HL-60 (cell line): ENCODE data around the gene PLIN3.
"Not testable (repeated sequence)": the region's sequence is repeated elsewhere in the genome, so short reads cannot be mapped to it uniquely, and the experiment has no call there.

Experiments
- DNase-seq, 2 experiments: peaks; one replicate each; pipeline ENCODE4 v3.0.0-alpha.2; 2010 to 2020; ENCODE audit warnings: low read depth in 1 of 2, low spot score in 1 of 2
- H3K27ac ChIP-seq: fragments of 250-450 bp; sonication (Bioruptor Pico); replicated peaks from 2 replicates; pipeline ENCODE4 v1.5.1; 2020; ENCODE audit warnings: mild to moderate bottlenecking, moderate library complexity
- H3K27me3 ChIP-seq: fragments of 250-450 bp; sonication (Bioruptor Pico); 2 replicates; pipeline ENCODE4 v1.5.1; 2021; ENCODE audit warnings: mild to moderate bottlenecking, moderate library complexity; ENCODE audit not compliant: insufficient read depth, poor library complexity, severe bottlenecking
- H3K4me3 ChIP-seq: replicated peaks from 2 replicates; pipeline ENCODE4 v1.5.1; 2011; ENCODE audit warnings: mild to moderate bottlenecking, control low read depth, low read length; ENCODE audit not compliant: insufficient read depth
- CTCF ChIP-seq: IDR thresholded peaks from one replicate; pipeline ENCODE4 v1.5.1; 2011; ENCODE audit warnings: low read length, control low read depth, inconsistent platforms; ENCODE audit not compliant: insufficient read depth
- GABPA ChIP-seq: IDR thresholded peaks from 2 replicates; pipeline ENCODE4 v1.6.1; 2012; ENCODE audit warnings: low read depth
- POLR2AphosphoS5 ChIP-seq: IDR thresholded peaks from 2 replicates; pipeline ENCODE4 v1.6.1; 2012; ENCODE audit warnings: low read depth
- REST ChIP-seq: IDR thresholded peaks from 2 replicates; pipeline ENCODE4 v1.6.1; 2012; ENCODE audit warnings: low read depth; ENCODE audit not compliant: insufficient replicate concordance
- SPI1 ChIP-seq: IDR thresholded peaks from 2 replicates; pipeline ENCODE4 v1.6.1; 2012; ENCODE audit warnings: low read depth, mild to moderate bottlenecking, borderline replicate concordance

Gene PLIN3

GRCh38 chr19:4792866-4793195 lies 74.6 kb downstream of the PLIN3 start:
- Histone ChIP-seq H3K4me3 (peak overlapping the region; percentile 89), H3K27ac (peak overlapping the region; percentile 96)
- DNase-seq, H3K27me3 ChIP-seq: not testable (repeated sequence)

- not testable (repeated sequence) for DNase-seq, H3K27me3 ChIP-seq
- peak overlapping the region; percentile 89 for H3K4me3 ChIP-seq
- H3K27ac ChIP-seq: peak overlapping the region; percentile 96
These were observed 75.2 kb downstream of the PLIN3 start for GRCh38 chr19:4792019-4792865.

- peak within 1 kb of the TSS; percentile 96 for H3K27ac ChIP-seq
- peak within 1 kb of the TSS; percentile 89 for H3K4me3 ChIP-seq
- peaks cover 2% of the 10 kb centered on the region for H3K27me3 ChIP-seq
- TF ChIP-seq POLR2AphosphoS5 (peak; percentile 82), REST (peak; percentile 49), SPI1 (peak; percentile 79; the same call in 1 of the 2 replicates), GABPA (peak; percentile 91), CTCF (peak; percentile 97)
- DNase-seq: peak; percentile 100
These were observed 76.1 kb downstream of the PLIN3 start, which contains the start of gene FEM1A for GRCh38 chr19:4791183-4792018. Gene FEM1A, plus strand, starts transcription at chr19:4791734. Its CDS starts 121 bp downstream, at chr19:4791855.
